GF-D8 (cell line): Measurements from ENCODE around the gene DKK2.
"Not testable (repeated sequence)": the region's sequence is repeated elsewhere in the genome, so short reads cannot be mapped to it uniquely, and the experiment has no call there.

Source experiments
- DNase-seq: peaks from one replicate; lab custom pipeline; 2025; lab: John Stamatoyannopoulos, UW

DKK2 gene

GRCh38 chr4:106909486-106910188, 126.5 kb downstream of the DKK2 start:
- no peak for DNase-seq

GRCh38 chr4:106908049-106908448, 128.1 kb downstream of the DKK2 start:
- not testable (repeated sequence) for DNase-seq

- DNase-seq = no peak
These were observed 128.9 kb downstream of the DKK2 start for GRCh38 chr4:106907216-106907615.

- DNase-seq = no peak
These were observed 129.4 kb downstream of the DKK2 start for GRCh38 chr4:106906728-106907127.

GRCh38 chr4:106898621-106899230, 137.4 kb downstream of the DKK2 start:
- DNase-seq = no peak

GRCh38 chr4:106893903-106894302, 142.2 kb downstream of the DKK2 start:
- no peak for DNase-seq

- no peak for DNase-seq
These were observed 142.7 kb downstream of the DKK2 start for GRCh38 chr4:106893395-106893881.

- no peak for DNase-seq
These were observed 143.3 kb downstream of the DKK2 start for GRCh38 chr4:106892786-106893185.

- no peak for DNase-seq
These were observed 160.8 kb downstream of the DKK2 start for GRCh38 chr4:106875340-106875739.
